Measurements from ENCODE around the gene ME2. TPM values are rescaled to one million over a fixed set of nuclear protein-coding genes. Genes with fewer than 3 reads are reported as not detected.

The ME2 gene
- total and polyA plus RNA-seq, 2 of the 8 experiments (the other 6 are each of a cell fraction or from before 2014, with no cell fraction given) = 54.7 to 66.9 TPM

DNA sequence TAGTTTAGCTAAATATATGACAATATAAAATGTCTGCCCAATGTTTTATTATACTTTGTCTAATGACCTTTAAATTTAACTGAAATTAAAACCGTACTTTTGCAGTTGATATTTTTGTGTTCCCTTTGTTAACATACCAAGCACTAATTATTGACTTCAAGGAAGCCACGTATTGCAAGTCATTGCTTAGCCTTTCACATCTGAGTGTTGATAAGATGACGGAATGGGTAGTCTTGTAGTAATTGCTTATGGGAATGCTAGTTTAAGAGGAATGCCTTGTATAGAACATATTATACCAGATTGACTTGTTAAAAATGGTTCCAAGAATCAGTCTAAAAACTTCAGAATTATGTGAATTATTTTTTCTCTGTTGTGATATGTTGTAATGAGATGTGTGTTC, 74.9 kb downstream of the ME2 start (continued):
- TF ChIP-seq SUZ12 (IDR thresholded peaks at IDR 0.05; ENCODE audit: low read length) = no peak

Data from H1 (cell line).